IMR-90 (cell line): Measurements from ENCODE around the gene GBP6. TPM values are rescaled to one million over a fixed set of nuclear protein-coding genes. Genes with fewer than 3 reads are reported as not detected.

ENCODE experiments used
- ATAC-seq: fragments of 200-7000 bp; cut with Tn5 transposase; 2 replicates; pipeline ENCODE4 v1.9.1; 2020; ENCODE audit warnings: low read depth, mild to moderate bottlenecking, moderate library complexity
- BruUV-seq: library from RNA; stranded (reverse); fragments of 400-500 nt; replicated peaks from 2 replicates; lab custom pipeline; 2021; lab: Mats Ljungman, UMichigan
- CTCF ChIA-PET: fragments of 300-600 bp; formaldehyde crosslinking; extraction: SDS; loops from one replicate; lab custom pipeline; 2021; ENCODE audit warnings: antibody characterized with exemption; lab: Yijun Ruan, JAX
- POLR2A ChIA-PET: fragments of 300-600 bp; sonication (Branson Sonifier 250); formaldehyde crosslinking; loops from one replicate; lab custom pipeline; 2022; ENCODE audit warnings: antibody characterized with exemption; ENCODE audit not compliant: unreplicated experiment; lab: Charles Lee
- DNase-seq: peaks from one replicate; pipeline ENCODE4 v3.0.0; 2013
- H2AFZ ChIP-seq: replicated peaks from 2 replicates; pipeline ENCODE3; 2013; ENCODE audit warnings: low read length, mild to moderate bottlenecking; ENCODE audit not compliant: poor library complexity
- H2AK5ac ChIP-seq: 2 replicates; pipeline ENCODE4 v1.6.1; 2013; ENCODE audit warnings: low read depth, low read length, inconsistent platforms
- H2AK9ac ChIP-seq: replicated peaks from 2 replicates; pipeline ENCODE3; 2013; ENCODE audit warnings: mild to moderate bottlenecking, low read depth, low read length, moderate library complexity; ENCODE audit not compliant: poor library complexity
- H2BK120ac ChIP-seq: 2 replicates; pipeline ENCODE4 v1.6.1; 2013; ENCODE audit warnings: low read depth, low read length, inconsistent platforms
- H2BK15ac ChIP-seq: 3 replicates; pipeline ENCODE4 v1.6.1; 2013; ENCODE audit warnings: low read depth, low read length, inconsistent platforms
- H2BK20ac ChIP-seq: 2 replicates; pipeline ENCODE4 v1.6.1; 2013; ENCODE audit warnings: low read depth, mild to moderate bottlenecking, inconsistent platforms, low read length, moderate library complexity
- H2BK5ac ChIP-seq: 2 replicates; pipeline ENCODE4 v1.6.1; 2013; ENCODE audit warnings: mild to moderate bottlenecking, low read depth, low read length, inconsistent platforms; ENCODE audit not compliant: poor library complexity, severe bottlenecking
- H3K14ac ChIP-seq: replicated peaks from 2 replicates; pipeline ENCODE4 v1.6.1; 2013; ENCODE audit warnings: low read depth, low read length, inconsistent platforms
- H3K18ac ChIP-seq: 2 replicates; pipeline ENCODE4 v1.6.1; 2013; ENCODE audit warnings: low read depth, low read length, control low read depth
- H3K23ac ChIP-seq: 2 replicates; pipeline ENCODE4 v1.6.1; 2013; ENCODE audit warnings: low read depth, low read length, inconsistent platforms
- H3K27ac ChIP-seq: 2 replicates; pipeline ENCODE4 v1.5.1; 2013; ENCODE audit warnings: mild to moderate bottlenecking, control low read depth, low read length; ENCODE audit not compliant: insufficient read depth
- H3K27me3 ChIP-seq: 2 replicates; pipeline ENCODE4 v1.6.1; 2013; ENCODE audit warnings: low read length; ENCODE audit not compliant: control insufficient read depth, insufficient read depth
- H3K36me3 ChIP-seq: 2 replicates; pipeline ENCODE4 v1.6.1; 2013; ENCODE audit warnings: low read length, mixed read lengths; ENCODE audit not compliant: control insufficient read depth, insufficient read depth
- H3K4ac ChIP-seq: 2 replicates; pipeline ENCODE4 v1.6.1; 2013; ENCODE audit warnings: low read depth, low read length, inconsistent platforms
- H3K4me1 ChIP-seq: 2 replicates; pipeline ENCODE4 v1.6.1; 2013; ENCODE audit warnings: low read length, mixed read lengths; ENCODE audit not compliant: control insufficient read depth, insufficient read depth
- H3K4me2 ChIP-seq: 2 replicates; pipeline ENCODE4 v1.6.1; 2013; ENCODE audit warnings: low read depth, mild to moderate bottlenecking, control low read depth, low read length, moderate library complexity
- H3K4me3 ChIP-seq: 2 replicates; pipeline ENCODE4 v1.5.1; 2013; ENCODE audit warnings: low read depth, mild to moderate bottlenecking, control low read depth, low read length, moderate library complexity; ENCODE audit not compliant: insufficient read depth
- H3K56ac ChIP-seq: 2 replicates; pipeline ENCODE4 v1.6.1; 2013; ENCODE audit warnings: low read length, inconsistent platforms; ENCODE audit not compliant: insufficient read depth; ENCODE audit errors: extremely low read depth
- H3K79me1 ChIP-seq, 2 experiments: 2 replicates each; pipeline ENCODE4 v1.6.1; 2013; ENCODE audit warnings: low read length in 2 of 2, inconsistent platforms in 1 of 2, low read depth in 1 of 2
- H3K9ac ChIP-seq: 2 replicates; pipeline ENCODE4 v1.6.1; 2013; ENCODE audit warnings: low read depth, low read length, control low read depth
- H3K9me1 ChIP-seq: 2 replicates; pipeline ENCODE4 v1.6.1; 2013; ENCODE audit warnings: low read length, inconsistent platforms; ENCODE audit not compliant: insufficient read depth
- H3K9me3 ChIP-seq: 2 replicates; pipeline ENCODE4 v1.6.1; 2013; ENCODE audit warnings: low read length; ENCODE audit not compliant: control insufficient read depth, insufficient read depth
- H4K20me1 ChIP-seq: 2 replicates; pipeline ENCODE4 v1.6.1; 2013; ENCODE audit warnings: low read length, inconsistent platforms; ENCODE audit not compliant: insufficient read depth
- H4K5ac ChIP-seq: 2 replicates; pipeline ENCODE4 v1.6.1; 2013; ENCODE audit warnings: mild to moderate bottlenecking, low read depth, low read length, control low read depth
- H4K8ac ChIP-seq, 2 experiments: 2 replicates each; pipeline ENCODE4 v1.6.1; 2013; ENCODE audit warnings: low read depth in 2 of 2, low read length in 2 of 2, control low read depth in 1 of 2, inconsistent platforms in 1 of 2
- H4K91ac ChIP-seq: 2 replicates; pipeline ENCODE4 v1.6.1; 2013; ENCODE audit warnings: low read depth, low read length, inconsistent platforms; ENCODE audit not compliant: insufficient read depth
- BHLHE40 ChIP-seq: fragments of 150-350 bp; IDR thresholded peaks from 2 replicates; pipeline ENCODE4 v1.6.1; 2016; ENCODE audit warnings: mild to moderate bottlenecking, low read depth, low read length
- CEBPB ChIP-seq: IDR thresholded peaks from 2 replicates; pipeline ENCODE4 v1.6.1; 2012; ENCODE audit warnings: low read depth, low read length, improper control_type of control experiment
- CHD1 ChIP-seq: IDR thresholded peaks from 2 replicates; pipeline ENCODE4 v1.6.1; 2012; ENCODE audit warnings: low read depth, low read length, improper control_type of control experiment
- CTCF ChIP-seq: conservative IDR thresholded peaks from 2 replicates; pipeline ENCODE4 v1.5.1; 2012; ENCODE audit warnings: mild to moderate bottlenecking, low read depth, low read length, improper control_type of control experiment
- FOS ChIP-seq: fragments of 150-350 bp; IDR thresholded peaks from 2 replicates; pipeline ENCODE4 v1.6.1; 2016; ENCODE audit warnings: low read depth, low read length
- MAFK ChIP-seq: IDR thresholded peaks from 2 replicates; pipeline ENCODE4 v1.6.1; 2012; ENCODE audit warnings: low read depth, low read length, improper control_type of control experiment
- MAZ ChIP-seq: IDR thresholded peaks from 2 replicates; pipeline ENCODE4 v1.6.1; 2012; ENCODE audit warnings: low read depth, mild to moderate bottlenecking, low read length, improper control_type of control experiment, moderate library complexity, borderline replicate concordance
- MXI1 ChIP-seq: IDR thresholded peaks from 2 replicates; pipeline ENCODE4 v1.6.1; 2012; ENCODE audit warnings: low read depth, mild to moderate bottlenecking, low read length, moderate library complexity, borderline replicate concordance
- NFE2L2 ChIP-seq: fragments of 150-350 bp; IDR thresholded peaks from 2 replicates; pipeline ENCODE4 v1.6.1; 2016; ENCODE audit warnings: low read depth, mild to moderate bottlenecking, low read length
- POLR2A ChIP-seq: IDR thresholded peaks from 2 replicates; pipeline ENCODE4 v1.6.1; 2012; ENCODE audit warnings: mild to moderate bottlenecking, low read depth, low read length
- RAD21 ChIP-seq: IDR thresholded peaks from 2 replicates; pipeline ENCODE4 v1.6.1; 2012; ENCODE audit warnings: low read length, improper control_type of control experiment
- RCOR1 ChIP-seq: IDR thresholded peaks from 2 replicates; pipeline ENCODE4 v1.6.1; 2012; ENCODE audit warnings: mild to moderate bottlenecking, low read length, improper control_type of control experiment; ENCODE audit not compliant: insufficient replicate concordance
- RFX5 ChIP-seq: IDR thresholded peaks from 2 replicates; pipeline ENCODE4 v1.8.0; 2012; ENCODE audit warnings: low read depth, mild to moderate bottlenecking, low read length, moderate library complexity
- SMC3 ChIP-seq: fragments of 150-350 bp; IDR thresholded peaks from 2 replicates; pipeline ENCODE4 v1.6.1; 2016; ENCODE audit warnings: low read depth, mild to moderate bottlenecking, antibody characterized with exemption, low read length, moderate library complexity
- USF2 ChIP-seq: fragments of 150-350 bp; IDR thresholded peaks from 2 replicates; pipeline ENCODE4 v1.6.1; 2017; ENCODE audit warnings: mild to moderate bottlenecking, antibody characterized with exemption, low read length, low read depth
- WGBS, 2 experiments: methylation state at CpG; one replicate each; pipeline versions ENCODE4 v1.1.5 to v1.1.7; 2013; ENCODE audit warnings: missing lambda C conversion rate in 2 of 2; ENCODE audit not compliant: insufficient read length in 1 of 2; ENCODE audit errors: extremely low coverage in 2 of 2; 5-methylcytosine and 5-hydroxymethylcytosine counted together
- dilution Hi-C: fragments of 300-500 bp; cut with HindIII; formaldehyde crosslinking; loops from one replicate; pipeline ENCODE4 v1.14.3; 2018; ENCODE audit warnings: low sequenced_read_pairs; ENCODE audit not compliant: unreplicated experiment
- in situ Hi-C: fragments of 300-500 bp; cut with MboI; formaldehyde crosslinking; loops from 3 replicates; pipeline ENCODE4 v1.14.3; 2019; ENCODE audit warnings: low sequenced_read_pairs, inconsistent platforms, mixed read lengths
- intact Hi-C: fragments of 100-400 bp; cut with micrococcal nuclease; formaldehyde crosslinking; loops from 2 replicates; pipeline ENCODE4 v1.10.0; 2022
- polyA plus RNA-seq, 3 experiments: library from polyadenylated mRNA; depleted of rRNA; stranded (reverse); fragments of >200 nt; gene quantifications; 2 replicates each; pipeline ENCODE4 v1.2.3, GENCODE V29; 2012; ENCODE audit warnings: low replicate concordance in 1 of 3
- total RNA-seq: library from RNA; depleted of rRNA; stranded (reverse); fragments of >200 nt; gene quantifications from 2 replicates; pipeline ENCODE4 v1.2.3, GENCODE V29; 2012

The GBP6 gene
- total and polyA plus RNA-seq, 2 of the 4 experiments (the other 2 are of a cell fraction), result not detected

- Histone ChIP-seq H3K27ac (no peak overlapping the region), H3K23ac (no peak overlapping the region), H2BK120ac (no peak overlapping the region), H3K4ac (no peak overlapping the region), H2BK20ac (no peak overlapping the region), H4K8ac (no peak overlapping the region), H3K36me3 (no peaks in the 10 kb centered on the region), H2AK9ac (no peak overlapping the region), H3K4me3 (no peak overlapping the region), H3K14ac (no peak overlapping the region), H2AK5ac (no peak overlapping the region), H4K91ac (no peak overlapping the region), H3K4me1 (no peaks in the 10 kb centered on the region), H3K27me3 (no peaks in the 10 kb centered on the region), H3K9me3 (no peaks in the 10 kb centered on the region), H3K4me2 (no peak overlapping the region), H2BK15ac (no peak overlapping the region), H3K9ac (no peak overlapping the region), H3K79me1 (no peaks in the 10 kb centered on the region), H3K56ac (no peak overlapping the region), H4K5ac (no peak overlapping the region), H3K9me1 (no peaks in the 10 kb centered on the region), H2AFZ (no peak overlapping the region), H2BK5ac (no peak overlapping the region), H4K20me1 (no peaks in the 10 kb centered on the region), H3K18ac (no peak overlapping the region)
- dilution Hi-C loops (no loop called here), intact Hi-C loops (no loop called here), in situ Hi-C loops (no loop called here)
- no TSS peak for BruUV-seq
- ATAC-seq (no peak), DNase-seq (no peak)
- TF ChIP-seq CTCF (no peak), MAFK (no peak), MAZ (no peak), FOS (no peak), BHLHE40 (no peak), RCOR1 (no peak), MXI1 (no peak), USF2 (no peak), RFX5 (no peak), NFE2L2 (no peak), CEBPB (no peak), SMC3 (no peak), POLR2A (no peak), CHD1 (no peak), RAD21 (no peak)
- WGBS, 2 experiments, result 73% methylated on average over 3 of the region's 11 CpGs; no CpG with 5 or more reads in 1 of the 2 experiments
- ChIA-PET CTCF (interaction anchor here (0.6 kb wide), 1 partner anchor 1329 kb away, joined by 3 read pairs; no protein-coding TSS in a partner anchor), POLR2A (no interaction called here)
Measured at GRCh38 chr1:89405275-89405929, 41.5 kb downstream of the GBP6 start.
